ENCODE results near the gene GNGT2. TPM values are rescaled to one million over a fixed set of nuclear protein-coding genes. Genes with fewer than 3 reads are reported as not detected.

The GNGT2 gene
- total RNA-seq, 2 donors from 2014 or later, result 0.56 to 0.94 TPM

DNA sequence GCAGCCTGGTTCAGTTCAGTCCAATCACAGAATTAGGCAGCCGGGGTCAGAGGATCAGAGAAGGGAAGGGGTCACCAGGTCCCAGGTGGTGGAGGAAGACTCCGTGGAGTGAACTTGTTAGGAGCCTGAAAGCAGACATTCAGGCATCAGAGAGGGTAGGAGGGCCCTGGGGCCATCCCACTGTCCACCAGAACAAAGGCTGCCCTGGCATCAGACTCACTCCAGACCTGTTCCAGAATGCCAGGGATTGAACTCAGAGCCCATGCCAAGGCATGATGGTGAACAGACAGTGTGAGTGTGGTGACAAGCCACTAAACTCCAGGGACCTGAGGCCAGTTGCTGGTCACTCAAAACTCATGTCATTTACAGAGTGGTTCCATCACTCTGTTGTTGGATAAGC lies 40.2 kb downstream of the GNGT2 start:
- Histone ChIP-seq H3K27ac (no peak overlapping the region), H3K4me3 (no peak overlapping the region), H3K27me3 (no peaks in the 10 kb centered on the region), H3K9me3 (no peaks in the 10 kb centered on the region), H3K36me3 (no peaks in the 10 kb centered on the region), H3K4me1 (no peaks in the 10 kb centered on the region), H3K9ac (ENCODE audit: low read depth in 2 of 2, low read length in 2 of 2) (no peak overlapping the region)
- intact Hi-C loops (cut with DNase I), result no loop called here
- DNase-seq, result no peak
- TF ChIP-seq, protein P1, sequence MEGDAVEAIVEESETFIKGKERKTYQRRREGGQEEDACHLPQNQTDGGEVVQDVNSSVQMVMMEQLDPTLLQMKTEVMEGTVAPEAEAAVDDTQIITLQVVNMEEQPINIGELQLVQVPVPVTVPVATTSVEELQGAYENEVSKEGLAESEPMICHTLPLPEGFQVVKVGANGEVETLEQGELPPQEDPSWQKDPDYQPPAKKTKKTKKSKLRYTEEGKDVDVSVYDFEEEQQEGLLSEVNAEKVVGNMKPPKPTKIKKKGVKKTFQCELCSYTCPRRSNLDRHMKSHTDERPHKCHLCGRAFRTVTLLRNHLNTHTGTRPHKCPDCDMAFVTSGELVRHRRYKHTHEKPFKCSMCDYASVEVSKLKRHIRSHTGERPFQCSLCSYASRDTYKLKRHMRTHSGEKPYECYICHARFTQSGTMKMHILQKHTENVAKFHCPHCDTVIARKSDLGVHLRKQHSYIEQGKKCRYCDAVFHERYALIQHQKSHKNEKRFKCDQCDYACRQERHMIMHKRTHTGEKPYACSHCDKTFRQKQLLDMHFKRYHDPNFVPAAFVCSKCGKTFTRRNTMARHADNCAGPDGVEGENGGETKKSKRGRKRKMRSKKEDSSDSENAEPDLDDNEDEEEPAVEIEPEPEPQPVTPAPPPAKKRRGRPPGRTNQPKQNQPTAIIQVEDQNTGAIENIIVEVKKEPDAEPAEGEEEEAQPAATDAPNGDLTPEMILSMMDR (IDR thresholded peaks at IDR 0.05), result no peak

DNA sequence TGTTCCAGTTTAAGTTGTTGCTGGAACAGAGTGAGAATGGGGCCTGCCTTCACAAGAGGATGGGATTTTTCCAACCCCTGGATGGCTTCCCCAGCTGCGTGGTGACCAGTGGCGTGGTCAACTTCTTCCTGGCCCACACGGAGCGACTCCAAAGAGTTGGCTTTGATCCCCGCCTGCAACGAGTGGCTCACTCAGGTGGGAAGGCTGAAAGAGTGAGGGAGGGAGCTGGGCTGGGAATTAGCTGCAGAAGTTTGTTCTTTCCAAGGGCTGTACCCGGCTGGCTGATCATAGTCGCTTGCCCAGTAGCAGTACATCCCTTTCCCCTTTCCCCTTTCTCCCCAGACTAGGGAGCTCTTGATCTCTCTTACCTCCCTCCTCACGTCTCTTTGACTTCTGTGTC lies 41.7 kb downstream of the GNGT2 start:
- H3K9ac ChIP-seq (ENCODE audit: low read depth in 2 of 2, low read length in 2 of 2), result no peak overlapping the region
- H3K27ac ChIP-seq, result no peak overlapping the region
- no peak for DNase-seq
- no peaks in the 10 kb centered on the region for H3K4me1 ChIP-seq
- no peak overlapping the region for H3K4me3 ChIP-seq
- no peaks in the 10 kb centered on the region for H3K36me3 ChIP-seq
- no peaks in the 10 kb centered on the region for H3K9me3 ChIP-seq
- TF ChIP-seq, protein P1 (IDR thresholded peaks at IDR 0.05), result no peak
- no peaks in the 10 kb centered on the region for H3K27me3 ChIP-seq
- intact Hi-C loops (cut with DNase I), result no loop called here

DNA sequence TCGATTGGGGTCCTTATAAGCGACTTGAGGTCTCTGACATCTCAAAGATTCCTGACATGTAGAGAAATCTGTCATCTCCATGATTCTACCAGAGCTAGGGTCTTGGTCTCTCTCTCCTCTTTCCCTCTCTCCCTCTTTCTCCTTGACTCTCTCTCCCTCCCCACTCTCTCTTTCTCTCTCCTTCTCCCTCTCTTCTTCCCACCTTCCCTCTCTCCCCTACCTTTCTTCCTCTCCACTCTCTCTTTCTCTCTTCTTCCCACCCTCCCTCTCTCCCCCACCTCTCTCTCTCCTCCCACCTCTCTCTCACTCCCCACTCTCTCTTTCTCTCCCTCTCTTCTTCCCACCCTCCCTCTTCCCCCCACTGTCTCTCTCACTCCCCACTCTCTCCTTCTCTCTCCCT lies 45.2 kb downstream of the GNGT2 start:
- Histone ChIP-seq H3K27ac (no peak overlapping the region), H3K36me3 (no peaks in the 10 kb centered on the region), H3K9ac (ENCODE audit: low read depth in 2 of 2, low read length in 2 of 2) (no peak overlapping the region), H3K4me3 (no peak overlapping the region), H3K27me3 (no peaks in the 10 kb centered on the region), H3K4me1 (no peaks in the 10 kb centered on the region), H3K9me3 (no peaks in the 10 kb centered on the region)
- intact Hi-C loops (cut with DNase I), result no loop called here
- TF ChIP-seq, protein P1 (IDR thresholded peaks at IDR 0.05), result no peak
- no peak for DNase-seq

DNA sequence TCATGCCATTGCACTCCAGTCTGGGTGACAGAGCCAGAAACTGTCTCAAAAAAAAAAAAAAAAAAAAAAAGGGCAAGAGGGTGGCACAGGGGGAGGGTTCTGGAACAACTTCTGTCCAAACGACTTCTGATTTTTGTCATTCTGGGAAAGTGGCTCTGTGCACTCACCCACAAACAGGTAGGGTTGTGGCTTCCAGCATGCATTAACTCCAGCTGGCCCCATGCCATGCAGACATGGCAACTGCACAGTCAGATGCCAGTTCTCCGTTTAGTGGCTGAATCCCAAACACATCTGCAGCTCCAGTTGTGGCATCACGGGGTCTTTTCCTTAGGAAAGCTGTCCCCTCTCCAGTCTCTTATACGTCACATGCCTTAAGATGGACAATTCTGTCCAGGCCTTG lies 47.5 kb downstream of the GNGT2 start:
- intact Hi-C loops (cut with DNase I), result no loop called here
- H3K9me3 ChIP-seq, result no peaks in the 10 kb centered on the region
- H3K4me1 ChIP-seq, result no peaks in the 10 kb centered on the region
- H3K27ac ChIP-seq, result no peak overlapping the region
- DNase-seq, result no peak
- no peaks in the 10 kb centered on the region for H3K36me3 ChIP-seq
- H3K27me3 ChIP-seq, result no peaks in the 10 kb centered on the region
- H3K9ac ChIP-seq (ENCODE audit: low read depth in 2 of 2, low read length in 2 of 2), result no peak overlapping the region
- TF ChIP-seq, protein P1 (IDR thresholded peaks at IDR 0.05), result no peak
- H3K4me3 ChIP-seq, result no peak overlapping the region

DNA sequence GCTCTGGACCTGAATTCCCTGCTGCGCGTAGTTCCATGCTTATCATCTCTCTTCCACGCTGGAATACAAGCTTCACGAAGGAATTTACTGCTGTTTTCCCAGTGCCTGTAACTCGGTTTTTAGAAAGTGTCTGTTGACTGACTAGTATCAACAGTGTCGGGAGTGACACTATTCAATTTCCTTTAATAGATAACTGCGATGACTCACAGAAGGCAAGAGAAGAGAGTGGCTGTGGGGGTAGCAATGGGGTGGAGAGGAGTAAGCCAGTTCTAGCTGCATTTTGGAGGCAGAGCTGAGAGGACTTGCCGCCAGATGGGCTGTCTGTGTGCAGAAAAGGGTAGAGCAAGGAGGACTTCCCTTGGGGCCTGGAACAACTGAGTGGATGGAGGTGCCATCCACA lies 52.6 kb downstream of the GNGT2 start:
- no peak for DNase-seq
- Histone ChIP-seq H3K9ac (ENCODE audit: low read depth in 2 of 2, low read length in 2 of 2) (no peak overlapping the region), H3K4me1 (no peaks in the 10 kb centered on the region), H3K9me3 (no peaks in the 10 kb centered on the region), H3K4me3 (no peak overlapping the region), H3K27ac (no peak overlapping the region), H3K36me3 (no peaks in the 10 kb centered on the region), H3K27me3 (no peaks in the 10 kb centered on the region)
- TF ChIP-seq, protein P1 (IDR thresholded peaks at IDR 0.05), result no peak
- intact Hi-C loops (cut with DNase I), result no loop called here

DNA sequence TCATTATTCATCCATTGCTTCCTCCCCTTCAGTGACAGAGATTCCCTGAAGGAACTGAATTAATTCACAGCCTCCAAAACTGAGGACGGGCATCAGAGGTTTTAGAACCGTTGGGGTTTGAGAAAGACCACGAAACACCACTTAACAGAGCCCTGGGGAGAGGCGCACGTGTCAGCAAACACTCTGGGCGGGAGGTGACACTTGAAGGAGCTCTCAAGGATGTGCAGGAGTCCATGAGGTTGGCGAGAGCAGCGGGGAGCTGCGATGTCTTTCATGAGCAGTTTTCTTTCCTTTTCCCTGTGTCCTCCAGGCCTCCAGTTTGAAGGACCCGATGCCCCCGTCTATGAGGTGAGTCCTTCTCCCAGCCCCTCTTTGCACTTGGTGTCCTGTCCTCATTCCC lies 54.1 kb downstream of the GNGT2 start:
- TF ChIP-seq, protein P1 (IDR thresholded peaks at IDR 0.05), result no peak

More for the DNA sequence above, 54.1 kb downstream of the GNGT2 start:
- Histone ChIP-seq H3K36me3 (no peaks in the 10 kb centered on the region), H3K4me1 (no peaks in the 10 kb centered on the region), H3K9ac (ENCODE audit: low read depth in 2 of 2, low read length in 2 of 2) (no peak overlapping the region), H3K27ac (no peak overlapping the region), H3K27me3 (no peaks in the 10 kb centered on the region), H3K4me3 (no peak overlapping the region), H3K9me3 (no peaks in the 10 kb centered on the region)
- DNase-seq, result no peak
- intact Hi-C loops (cut with DNase I), result no loop called here

Data from colonic mucosa (tissue), 4 donors.